Neural progenitor cell (in vitro differentiated cells): Measurements from ENCODE around the gene OMG. TPM values are rescaled to one million over a fixed set of nuclear protein-coding genes. Genes with fewer than 3 reads are reported as not detected.

Experiments
- DNase-seq: peaks from one replicate; pipeline ENCODE4 v3.0.0-alpha.2; 2016; ENCODE audit warnings: low spot score
- H2AFZ ChIP-seq: fragments of 200-600 bp; sonication (generic); replicated peaks from 2 replicates; pipeline ENCODE4 v1.6.1; 2016; ENCODE audit warnings: antibody characterized with exemption
- H3F3A ChIP-seq: fragments of 200-600 bp; sonication (generic); 2 replicates; pipeline ENCODE4 v1.6.1; 2016; ENCODE audit warnings: antibody characterized with exemption, low read depth
- H3K27ac ChIP-seq: fragments of 200-600 bp; sonication (generic); 2 replicates; pipeline ENCODE4 v1.5.1; 2016; ENCODE audit warnings: mild to moderate bottlenecking
- H3K27me3 ChIP-seq: fragments of 200-600 bp; sonication (generic); 2 replicates; pipeline ENCODE4 v1.6.1; 2016; ENCODE audit warnings: mild to moderate bottlenecking, moderate library complexity
- H3K36me3 ChIP-seq: fragments of 200-600 bp; sonication (generic); 2 replicates; pipeline ENCODE4 v1.5.1; 2016
- H3K4me1 ChIP-seq: fragments of 200-600 bp; sonication (generic); 2 replicates; pipeline ENCODE4 v1.6.1; 2016; ENCODE audit warnings: mixed run types
- H3K4me2 ChIP-seq: fragments of 200-600 bp; sonication (generic); 2 replicates; pipeline ENCODE4 v1.6.1; 2016
- H3K4me3 ChIP-seq: fragments of 200-600 bp; sonication (generic); 2 replicates; pipeline ENCODE4 v1.5.1; 2016
- H3K79me2 ChIP-seq: fragments of 200-600 bp; sonication (generic); 2 replicates; pipeline ENCODE4 v1.6.1; 2016; ENCODE audit warnings: low read depth
- H3K9ac ChIP-seq: fragments of 200-600 bp; sonication (generic); 2 replicates; pipeline ENCODE4 v1.6.1; 2016
- H3K9me3 ChIP-seq: fragments of 200-600 bp; sonication (generic); 2 replicates; pipeline ENCODE4 v1.5.1; 2016; ENCODE audit warnings: low read depth
- H4K20me1 ChIP-seq: fragments of 200-600 bp; sonication (generic); 2 replicates; pipeline ENCODE4 v1.6.1; 2016; ENCODE audit warnings: low read depth
- H3K27ac Mint-ChIP-seq: 3 replicates; pipeline ENCODE4 v1.8.0; 2021; ENCODE audit warnings: mixed read lengths
- H3K27me3 Mint-ChIP-seq: 2 replicates; pipeline ENCODE4 v1.8.0; 2022; ENCODE audit warnings: low read depth, mild to moderate bottlenecking, inconsistent platforms, moderate library complexity, mixed read lengths; ENCODE audit not compliant: insufficient read depth
- H3K36me3 Mint-ChIP-seq: 3 replicates; pipeline ENCODE4 v1.8.0; 2021; ENCODE audit warnings: mixed read lengths
- H3K4me1 Mint-ChIP-seq: 3 replicates; pipeline ENCODE4 v1.8.0; 2021; ENCODE audit warnings: mixed read lengths
- H3K4me3 Mint-ChIP-seq: 3 replicates; pipeline ENCODE4 v1.8.0; 2021; ENCODE audit warnings: mild to moderate bottlenecking, moderate library complexity, mixed read lengths
- H3K9me3 Mint-ChIP-seq: 3 replicates; pipeline ENCODE4 v1.8.0; 2020; ENCODE audit warnings: mixed read lengths
- CTCF ChIP-seq: fragments of 200-600 bp; sonication (generic); IDR thresholded peaks from 2 replicates; pipeline ENCODE4 v1.5.1; 2017; ENCODE audit warnings: antibody characterized with exemption, mild to moderate bottlenecking
- EZH2 ChIP-seq: fragments of 200-600 bp; sonication (generic); IDR thresholded peaks from 2 replicates; pipeline ENCODE4 v1.6.1; 2017; ENCODE audit warnings: antibody characterized with exemption, mild to moderate bottlenecking, moderate library complexity
- EZH2phosphoT487 ChIP-seq: fragments of 200-600 bp; sonication (generic); IDR thresholded peaks from 2 replicates; pipeline ENCODE4 v1.6.1; 2017; ENCODE audit warnings: antibody characterized with exemption
- total RNA-seq: library from RNA; depleted of rRNA; stranded (reverse); fragments of >200 nt; gene quantifications from 2 replicates; pipeline ENCODE4 v1.2.3, GENCODE V29; 2015; ENCODE audit warnings: low replicate concordance

The OMG gene
- total RNA-seq, 1 donor from 2014 or later = not detected

- H3K4me3 ChIP-seq = no peak overlapping the region
- H3K9ac ChIP-seq = no peak overlapping the region
- H3K27ac ChIP-seq = no peak overlapping the region
- no peaks in the 10 kb centered on the region for H4K20me1 ChIP-seq
- H3K9me3 ChIP-seq = no peaks in the 10 kb centered on the region
- H3K79me2 ChIP-seq = no peaks in the 10 kb centered on the region
- H3F3A ChIP-seq = no peaks in the 10 kb centered on the region
- H2AFZ ChIP-seq = no peak overlapping the region
- Mint-ChIP-seq H3K27ac (no peak overlapping the region), H3K4me3 (no peak overlapping the region), H3K4me1 (no peaks in the 10 kb centered on the region), H3K27me3 (no peaks in the 10 kb centered on the region), H3K36me3 (peaks cover 14% of the 10 kb centered on the region), H3K9me3 (no peaks in the 10 kb centered on the region)
- H3K27me3 ChIP-seq = no peaks in the 10 kb centered on the region
- DNase-seq = no peak
- no peaks in the 10 kb centered on the region for H3K36me3 ChIP-seq
- no peak overlapping the region for H3K4me2 ChIP-seq
- no peak for TF ChIP-seq EZH2
- TF ChIP-seq CTCF = no peak
- no peak for TF ChIP-seq EZH2phosphoT487
- H3K4me1 ChIP-seq = no peaks in the 10 kb centered on the region
These were observed 10.5 kb downstream of the OMG start for GRCh38 chr17:31286587-31286986.

- H2AFZ ChIP-seq = no peak overlapping the region
- no peaks in the 10 kb centered on the region for H3K36me3 ChIP-seq
- H3K4me3 Mint-ChIP-seq = no peak overlapping the region
- H3K36me3 Mint-ChIP-seq = peaks cover 21% of the 10 kb centered on the region
- H3K9ac ChIP-seq = no peak overlapping the region
- no peak overlapping the region for H3K27ac ChIP-seq
- H3K27ac Mint-ChIP-seq = no peak overlapping the region
- H3K4me3 ChIP-seq = no peak overlapping the region
- no peaks in the 10 kb centered on the region for H3K9me3 Mint-ChIP-seq
- no peaks in the 10 kb centered on the region for H3K4me1 Mint-ChIP-seq
- H3F3A ChIP-seq = no peaks in the 10 kb centered on the region
- no peaks in the 10 kb centered on the region for H3K27me3 Mint-ChIP-seq
- no peaks in the 10 kb centered on the region for H4K20me1 ChIP-seq
- H3K4me2 ChIP-seq = no peak overlapping the region
- H3K79me2 ChIP-seq = no peaks in the 10 kb centered on the region
- no peak for TF ChIP-seq EZH2phosphoT487
- no peak for TF ChIP-seq EZH2
- TF ChIP-seq CTCF = no peak
- H3K27me3 ChIP-seq = no peaks in the 10 kb centered on the region
- peaks cover 9% of the 10 kb centered on the region for H3K4me1 ChIP-seq
- H3K9me3 ChIP-seq = no peaks in the 10 kb centered on the region
- no peak for DNase-seq
These were observed 13.2 kb downstream of the OMG start for GRCh38 chr17:31283841-31284240.

GRCh38 chr17:31281061-31281460 lies 16.0 kb downstream of the OMG start:
- no peaks in the 10 kb centered on the region for H3F3A ChIP-seq
- H3K36me3 Mint-ChIP-seq = peaks cover 25% of the 10 kb centered on the region
- TF ChIP-seq CTCF = no peak
- TF ChIP-seq EZH2 = no peak
- TF ChIP-seq EZH2phosphoT487 = no peak
- H3K9me3 Mint-ChIP-seq = no peaks in the 10 kb centered on the region
- H3K4me3 ChIP-seq = no peak overlapping the region
- H3K9ac ChIP-seq = no peak overlapping the region
- DNase-seq = no peak
- H3K4me1 Mint-ChIP-seq = no peaks in the 10 kb centered on the region
- H3K4me1 ChIP-seq = peaks cover 9% of the 10 kb centered on the region
- no peaks in the 10 kb centered on the region for H3K79me2 ChIP-seq
- no peaks in the 10 kb centered on the region for H3K27me3 ChIP-seq
- no peak overlapping the region for H3K27ac Mint-ChIP-seq
- H3K9me3 ChIP-seq = no peaks in the 10 kb centered on the region
- H3K4me3 Mint-ChIP-seq = no peak overlapping the region
- no peak overlapping the region for H3K4me2 ChIP-seq
- no peak overlapping the region for H2AFZ ChIP-seq
- H4K20me1 ChIP-seq = no peaks in the 10 kb centered on the region
- H3K27me3 Mint-ChIP-seq = no peaks in the 10 kb centered on the region
- H3K36me3 ChIP-seq = peaks cover 2% of the 10 kb centered on the region
- no peak overlapping the region for H3K27ac ChIP-seq
